ENCODE measurements around the gene STAT3. TPM values are rescaled to one million over a fixed set of nuclear protein-coding genes. Genes with fewer than 3 reads are reported as not detected.

STAT3 gene
- total and polyA plus RNA-seq, 9 of the 15 experiments (the other 6 are each of a cell fraction or from before 2014, with no cell fraction given): 90.0 to 179 (median 114) TPM

- TF ChIP-seq MLX (CRISPR knock-in tag; conservative IDR thresholded peaks at IDR 0.05) (0 out of 4 replicates have a peak, but pooled peaks of 1 of the 2 experiments have one; percentile 26), MCM2 (IDR thresholded peaks at IDR 0.05; ENCODE audit: low read depth) (no peak), ERF (CRISPR knock-in tag; IDR thresholded peaks at IDR 0.05) (peak; percentile 93; the same call in 1 of the 2 replicates), CCAR2 (IDR thresholded peaks at IDR 0.05; ENCODE audit: low read depth, low read length) (no peak), CEBPG (CRISPR knock-in tag; IDR thresholded peaks at IDR 0.05) (no peak), CEBPG (tag; conservative IDR thresholded peaks at IDR 0.05 in 1 of 2, IDR thresholded peaks at IDR 0.05 in 1 of 2) (no peak), ADNP (tag; IDR thresholded peaks at IDR 0.05) (no peak), HMG20B (CRISPR knock-in tag; IDR thresholded peaks at IDR 0.05) (no peak), PRPF4 (IDR thresholded peaks at IDR 0.05; ENCODE audit: insufficient read depth, low read depth, low read length, poor library complexity, severe bottlenecking) (no peak), ATF3 (IDR thresholded peaks at IDR 0.05) (peak; percentile 51), ATF3 (CRISPR knock-in tag; conservative IDR thresholded peaks at IDR 0.05) (no peak), SMAD1 (IDR thresholded peaks at IDR 0.05; ENCODE audit: low read depth, low read length, partially characterized antibody) (no peak), TCF3 (CRISPR knock-in tag; IDR thresholded peaks at IDR 0.05) (no peak), MCM5 (IDR thresholded peaks at IDR 0.05; ENCODE audit: low read depth) (no peak), BRCA1 (IDR thresholded peaks at IDR 0.05) (no peak), BRCA1 (CRISPR knock-in tag; IDR thresholded peaks at IDR 0.05) (no peak), SMARCA5 (IDR thresholded peaks at IDR 0.05) (peak; percentile 21; the same call in 1 of the 2 replicates), ZMIZ1 (IDR thresholded peaks at IDR 0.05; ENCODE audit: low read depth in 2 of 2, low read length in 2 of 2) (no peak), THRAP3 (IDR thresholded peaks at IDR 0.05; ENCODE audit: borderline replicate concordance) (no peak), CBX5 (IDR thresholded peaks at IDR 0.05; ENCODE audit: borderline replicate concordance, low read depth) (no peak), NCOA2 (IDR thresholded peaks at IDR 0.05; ENCODE audit: partially characterized antibody in 2 of 2) (no peak), PML (IDR thresholded peaks at IDR 0.05; ENCODE audit: low read length) (no peak), HCFC1 (IDR thresholded peaks at IDR 0.05; ENCODE audit: low read depth, low read length) (no peak), ZNF311 (CRISPR knock-in tag; IDR thresholded peaks at IDR 0.05) (peak; percentile 96), TCFL5 (CRISPR knock-in tag; conservative IDR thresholded peaks at IDR 0.05) (no peak)
Observed at GRCh38 chr17:42313773-42314566, 74.3 kb downstream of the STAT3 start (continued).
